ENCODE measurements around the gene MYO18B. TPM values are rescaled to one million over a fixed set of nuclear protein-coding genes. Genes with fewer than 3 reads are reported as not detected.

The MYO18B gene
- total and polyA plus RNA-seq, 2 donors = 0.62 to 4.8 TPM

- Histone ChIP-seq H3K4me3 (ENCODE audit: low read depth, low read length) (no peak overlapping the region), H3K4me1 (ENCODE audit: insufficient read depth) (no peaks in the 10 kb centered on the region), H3K27ac (ENCODE audit: low read depth) (no peak overlapping the region), H3K36me3 (ENCODE audit: insufficient read depth) (no peaks in the 10 kb centered on the region)
- DNase-seq (ENCODE audit: extremely low spot score) = no peak
- 30% methylated on average over 3 of the region's 3 CpGs for WGBS
Observed at GRCh38 chr22:26068571-26068970, 326.6 kb downstream of the MYO18B start.

GRCh38 chr22:26072621-26073020, 330.6 kb downstream of the MYO18B start:
- Histone ChIP-seq H3K36me3 (ENCODE audit: insufficient read depth) (no peaks in the 10 kb centered on the region), H3K4me3 (ENCODE audit: low read depth, low read length) (no peak overlapping the region), H3K4me1 (ENCODE audit: insufficient read depth) (no peaks in the 10 kb centered on the region), H3K27ac (ENCODE audit: low read depth) (no peak overlapping the region)
- WGBS = 68% methylated on average over 3 of the region's 3 CpGs
- DNase-seq (ENCODE audit: extremely low spot score) = no peak

- Histone ChIP-seq H3K27ac (ENCODE audit: low read depth) (no peak overlapping the region), H3K36me3 (ENCODE audit: insufficient read depth) (no peaks in the 10 kb centered on the region), H3K4me3 (ENCODE audit: low read depth, low read length) (no peak overlapping the region), H3K4me1 (ENCODE audit: insufficient read depth) (no peaks in the 10 kb centered on the region)
- DNase-seq (ENCODE audit: extremely low spot score) = no peak
- 73% methylated on average over 1 of the region's 1 CpG for WGBS
Observed at GRCh38 chr22:26075251-26075650, 333.3 kb downstream of the MYO18B start.

GRCh38 chr22:26079009-26079408, 337.0 kb downstream of the MYO18B start:
- 60% methylated on average over 4 of the region's 4 CpGs for WGBS
- H3K4me3 ChIP-seq (ENCODE audit: low read depth, low read length) = no peak overlapping the region
- H3K36me3 ChIP-seq (ENCODE audit: insufficient read depth) = no peaks in the 10 kb centered on the region
- no peaks in the 10 kb centered on the region for H3K4me1 ChIP-seq (ENCODE audit: insufficient read depth)
- DNase-seq (ENCODE audit: extremely low spot score) = no peak
- H3K27ac ChIP-seq (ENCODE audit: low read depth) = no peak overlapping the region

Small RNA genes lying within 50 kb of the gene (small RNA-seq; reads per million reads assigned to genes)
- gene RN7SKP169 (not detected), gene RNA5SP494 (not detected), gene Z98949.2 (not detected)

Other genes starting within 250 kb of the MYO18B start
- 15.8 TPM for gene GRK3, start 177.5 kb upstream of the MYO18B start, total RNA-seq
- 2.7 TPM for gene GRK3, start 177.5 kb upstream of the MYO18B start, polyA plus RNA-seq

All from urinary bladder (tissue), 4 donors.